Endodermal cell (in vitro differentiated cells): ENCODE measurements around the gene UPP2. TPM values are rescaled to one million over a fixed set of nuclear protein-coding genes. Genes with fewer than 3 reads are reported as not detected.

Experiments used
- DNase-seq: peaks from one replicate; pipeline ENCODE4 v3.0.0-alpha.2; 2017
- H3K27ac ChIP-seq: 2 replicates; pipeline ENCODE4 v1.5.1; 2013; ENCODE audit warnings: mild to moderate bottlenecking, low read depth, low read length, moderate library complexity
- H3K27me3 ChIP-seq: 2 replicates; pipeline ENCODE4 v1.6.1; 2013; ENCODE audit warnings: mild to moderate bottlenecking, low read length, moderate library complexity; ENCODE audit not compliant: insufficient read depth, control insufficient read depth, poor library complexity, severe bottlenecking
- H3K36me3 ChIP-seq: 2 replicates; pipeline ENCODE4 v1.7.0; 2013; ENCODE audit warnings: mild to moderate bottlenecking, low read length, moderate library complexity; ENCODE audit not compliant: control insufficient read depth, insufficient read depth
- H3K4me1 ChIP-seq: one replicate; pipeline ENCODE4 v1.7.0; 2013; ENCODE audit warnings: low read length; ENCODE audit not compliant: control insufficient read depth, insufficient read depth
- H3K4me3 ChIP-seq: 2 replicates; pipeline ENCODE4 v1.5.1; 2013; ENCODE audit warnings: mild to moderate bottlenecking, low read length, moderate library complexity
- H3K9ac ChIP-seq: 2 replicates; pipeline ENCODE4 v1.6.1; 2013; ENCODE audit warnings: mild to moderate bottlenecking, low read length, moderate library complexity; ENCODE audit not compliant: poor library complexity, severe bottlenecking; ENCODE audit errors: extremely low read depth
- H3K9me3 ChIP-seq: 2 replicates; pipeline ENCODE4 v1.6.1; 2013; ENCODE audit warnings: mild to moderate bottlenecking, low read length, moderate library complexity; ENCODE audit not compliant: control insufficient read depth
- H3K27ac Mint-ChIP-seq: 2 replicates; pipeline ENCODE4 v1.8.0; 2020; ENCODE audit warnings: mixed read lengths
- H3K27me3 Mint-ChIP-seq: 2 replicates; pipeline ENCODE4 v1.8.0; 2021; ENCODE audit warnings: mild to moderate bottlenecking, mixed read lengths; ENCODE audit not compliant: insufficient read depth
- H3K36me3 Mint-ChIP-seq: 2 replicates; pipeline ENCODE4 v1.8.0; 2020; ENCODE audit warnings: low read depth, mixed read lengths
- H3K4me1 Mint-ChIP-seq: 2 replicates; pipeline ENCODE4 v1.8.0; 2020; ENCODE audit warnings: mixed read lengths
- H3K4me3 Mint-ChIP-seq: 2 replicates; pipeline ENCODE4 v1.8.0; 2020; ENCODE audit warnings: mild to moderate bottlenecking, moderate library complexity, mixed read lengths
- H3K9me3 Mint-ChIP-seq: 2 replicates; pipeline ENCODE4 v1.8.0; 2020; ENCODE audit warnings: mild to moderate bottlenecking, mixed read lengths
- CTCF ChIP-seq: fragments of 200-600 bp; sonication (generic); conservative IDR thresholded peaks from 2 replicates; pipeline ENCODE4 v1.5.0; 2021; ENCODE audit warnings: antibody characterized with exemption, mild to moderate bottlenecking
- WGBS, 2 experiments: methylation state at CpG; one replicate each; pipeline versions ENCODE4 v1.1.5 to v1.1.7; 2013; ENCODE audit warnings: missing lambda C conversion rate in 2 of 2, mixed read lengths in 1 of 2; ENCODE audit not compliant: insufficient coverage in 1 of 2, insufficient read length in 1 of 2; 5-methylcytosine and 5-hydroxymethylcytosine counted together
- total RNA-seq, 2 donors: library from RNA; stranded (reverse); fragmentation: NEBNext Ultra II Directional in 1 of 2; extraction: Animal tissue kit (Norgen Biotek cat#: 25700) in 1 of 2; gene quantifications; 2 replicates in 1 of 2; 3 replicates in 1 of 2; pipeline ENCODE4 v1.2.1, GENCODE V29; 2021

The UPP2 gene
- total RNA-seq, 2 donors from 2014 or later = not detected

DNA sequence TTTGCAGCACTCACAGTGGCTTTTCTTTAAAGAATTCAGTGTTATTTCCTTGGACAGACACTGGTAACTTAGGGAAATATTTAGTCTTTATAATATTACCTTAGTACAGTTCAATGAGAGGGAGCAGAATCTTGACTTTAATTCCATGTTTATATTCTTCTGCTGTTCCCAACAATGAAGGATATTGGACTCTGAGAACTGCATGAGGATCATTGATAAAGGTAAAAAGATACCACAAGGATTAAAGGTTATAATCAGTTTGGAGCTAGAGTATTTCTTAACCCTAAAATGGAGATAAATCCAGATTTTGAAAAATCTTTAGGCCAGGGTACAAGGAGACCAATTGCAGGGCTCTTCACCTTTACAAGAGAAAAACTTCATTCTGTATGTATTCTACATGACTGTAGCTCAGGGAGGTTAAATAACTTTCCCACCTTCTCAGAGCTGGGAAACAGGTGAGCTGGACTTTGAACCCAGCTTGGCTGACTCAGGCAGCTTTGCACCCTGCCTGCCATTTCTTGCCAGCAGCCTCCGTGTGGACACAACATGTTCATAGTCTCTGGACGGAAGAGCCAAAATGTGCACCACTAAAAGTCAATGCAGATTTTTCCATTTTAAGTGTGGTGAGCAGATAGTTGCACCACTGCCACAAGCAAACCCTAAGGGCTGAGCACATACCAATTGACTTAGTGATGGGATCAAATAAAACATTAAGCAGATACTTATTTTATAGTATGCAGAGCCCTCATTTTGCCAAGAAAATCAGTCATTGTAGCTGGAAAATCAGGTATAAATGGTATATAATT lies 26.7 kb downstream of the UPP2 start:
- no peak for TF ChIP-seq CTCF
- Mint-ChIP-seq H3K4me1 (peaks cover 49% of the 10 kb centered on the region), H3K4me3 (no peak overlapping the region), H3K36me3 (no peaks in the 10 kb centered on the region), H3K27ac (no peak overlapping the region), H3K27me3 (no peaks in the 10 kb centered on the region), H3K9me3 (no peaks in the 10 kb centered on the region)
- Histone ChIP-seq H3K4me3 (no peak overlapping the region), H3K4me1 (peaks cover 21% of the 10 kb centered on the region), H3K27ac (no peak overlapping the region), H3K9me3 (no peaks in the 10 kb centered on the region), H3K36me3 (no peaks in the 10 kb centered on the region), H3K27me3 (no peaks in the 10 kb centered on the region), H3K9ac (no peak overlapping the region)
- WGBS, 2 experiments = 71 to 88% methylated on average over 1 to 2 of the region's 2 CpGs
- DNase-seq = no peak

GRCh38 chr2:158129037-158129436 lies 27.4 kb downstream of the UPP2 start:
- Mint-ChIP-seq H3K27ac (no peak overlapping the region), H3K4me1 (peaks cover 49% of the 10 kb centered on the region)
- 89 to 96% methylated on average over 3 to 5 of the region's 5 CpGs for whole genome bisulfite sequencing, 2 experiments

GRCh38 chr2:158130832-158131473 lies 29.3 kb downstream of the UPP2 start:
- Mint-ChIP-seq H3K27ac (no peak overlapping the region), H3K36me3 (no peaks in the 10 kb centered on the region), H3K9me3 (no peaks in the 10 kb centered on the region), H3K4me1 (peaks cover 49% of the 10 kb centered on the region), H3K4me3 (no peak overlapping the region), H3K27me3 (no peaks in the 10 kb centered on the region)
- no peak overlapping the region for H3K9ac ChIP-seq
- no peak overlapping the region for H3K27ac ChIP-seq
- H3K36me3 ChIP-seq = no peaks in the 10 kb centered on the region
- no peaks in the 10 kb centered on the region for H3K9me3 ChIP-seq
- TF ChIP-seq CTCF = no peak
- H3K4me3 ChIP-seq = peak overlapping the region; percentile 37
- H3K27me3 ChIP-seq = no peaks in the 10 kb centered on the region
- DNase-seq = no peak
- peaks cover 21% of the 10 kb centered on the region for H3K4me1 ChIP-seq
- WGBS, 2 experiments = 98% methylated on average over 2 of the region's 2 CpGs; no CpG with 5 or more reads in 1 of the 2 experiments

More at GRCh38 chr2:158129037-158129436, 27.4 kb downstream of the UPP2 start:
- no peak overlapping the region for H3K4me3 ChIP-seq
- Mint-ChIP-seq H3K36me3 (no peaks in the 10 kb centered on the region), H3K9me3 (no peaks in the 10 kb centered on the region), H3K27me3 (no peaks in the 10 kb centered on the region), H3K4me3 (no peak overlapping the region)
- no peaks in the 10 kb centered on the region for H3K9me3 ChIP-seq
- H3K4me1 ChIP-seq = peaks cover 21% of the 10 kb centered on the region
- DNase-seq = no peak
- no peak for TF ChIP-seq CTCF
- H3K9ac ChIP-seq = no peak overlapping the region
- no peaks in the 10 kb centered on the region for H3K36me3 ChIP-seq
- H3K27me3 ChIP-seq = no peaks in the 10 kb centered on the region
- H3K27ac ChIP-seq = no peak overlapping the region
